WTC11 (cell line): ENCODE data around the gene IRX3.

Source experiments
- CREB1 ChIP-seq: sonication (generic); formaldehyde crosslinking; IDR thresholded peaks from 2 replicates; pipeline ENCODE4 v1.8.0; 2023; ENCODE audit warnings: mild to moderate bottlenecking, missing genetic modification reagents
- CREM ChIP-seq: sonication (generic); formaldehyde crosslinking; IDR thresholded peaks from 2 replicates; pipeline ENCODE4 v1.8.1; 2022; ENCODE audit warnings: mild to moderate bottlenecking, missing genetic modification reagents, moderate library complexity
- JUN ChIP-seq: sonication (generic); formaldehyde crosslinking; IDR thresholded peaks from 2 replicates; pipeline ENCODE4 v1.8.0; 2023; ENCODE audit warnings: mild to moderate bottlenecking, missing genetic modification reagents
- KAT7 ChIP-seq: sonication (generic); formaldehyde crosslinking; IDR thresholded peaks from 2 replicates; pipeline ENCODE4 v1.8.1; 2023; ENCODE audit warnings: missing genetic modification reagents, mild to moderate bottlenecking, borderline replicate concordance
- NFYB ChIP-seq: sonication (generic); formaldehyde crosslinking; conservative IDR thresholded peaks from 2 replicates; pipeline ENCODE4 v1.8.0; 2022; ENCODE audit warnings: low read depth, missing genetic modification reagents
- RELA ChIP-seq: sonication (generic); formaldehyde crosslinking; IDR thresholded peaks from 2 replicates; pipeline ENCODE4 v1.8.1; 2022; ENCODE audit warnings: missing genetic modification reagents, mild to moderate bottlenecking, borderline replicate concordance
- TF ChIP-seq, protein P1 (sequence below): sonication (generic); formaldehyde crosslinking; IDR thresholded peaks from 2 replicates; pipeline ENCODE4 v1.8.1; 2023; ENCODE audit warnings: mild to moderate bottlenecking, missing genetic modification reagents
- TF ChIP-seq, protein P2 (sequence below): sonication (generic); formaldehyde crosslinking; IDR thresholded peaks from 2 replicates; pipeline ENCODE4 v1.8.0; 2022; ENCODE audit warnings: mild to moderate bottlenecking, missing genetic modification reagents
- TF ChIP-seq, protein P3 (sequence below): fragments of 200-600 bp; IDR thresholded peaks from 2 replicates; pipeline ENCODE4 v1.8.0; 2022; ENCODE audit warnings: antibody characterized with exemption
- TF ChIP-seq, protein P4 (sequence below): sonication (generic); formaldehyde crosslinking; conservative IDR thresholded peaks from 2 replicates; pipeline ENCODE4 v1.8.1; 2022; ENCODE audit warnings: mild to moderate bottlenecking, missing genetic modification reagents
- TF ChIP-seq, protein P5 (sequence below): sonication (generic); formaldehyde crosslinking; IDR thresholded peaks from 2 replicates; pipeline ENCODE4 v1.8.1; 2023; ENCODE audit warnings: mild to moderate bottlenecking, missing genetic modification reagents, borderline replicate concordance

DNA sequence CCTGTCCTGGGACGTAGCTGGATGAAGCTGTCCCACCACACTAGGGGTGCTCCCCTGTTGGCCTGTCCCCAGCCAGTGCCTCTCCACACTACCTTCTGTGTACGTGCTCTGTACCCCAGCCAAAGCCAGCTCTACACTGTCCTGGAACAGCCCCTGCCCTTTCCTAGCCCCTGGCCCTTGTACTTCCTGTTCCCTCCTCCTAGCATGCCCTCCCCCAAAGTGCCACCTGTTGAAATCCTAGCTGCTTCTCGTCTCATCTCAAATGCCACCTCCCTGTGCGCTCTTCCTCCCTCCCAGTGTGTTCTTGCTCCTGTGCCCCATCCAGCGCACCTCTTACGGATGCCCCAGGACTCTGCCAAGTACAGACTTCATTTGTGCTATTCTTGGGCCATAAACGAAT, 33.5 kb downstream of the IRX3 start:
- TF ChIP-seq KAT7 (CRISPR knock-in tag) = no peak
- TF ChIP-seq, protein P1, sequence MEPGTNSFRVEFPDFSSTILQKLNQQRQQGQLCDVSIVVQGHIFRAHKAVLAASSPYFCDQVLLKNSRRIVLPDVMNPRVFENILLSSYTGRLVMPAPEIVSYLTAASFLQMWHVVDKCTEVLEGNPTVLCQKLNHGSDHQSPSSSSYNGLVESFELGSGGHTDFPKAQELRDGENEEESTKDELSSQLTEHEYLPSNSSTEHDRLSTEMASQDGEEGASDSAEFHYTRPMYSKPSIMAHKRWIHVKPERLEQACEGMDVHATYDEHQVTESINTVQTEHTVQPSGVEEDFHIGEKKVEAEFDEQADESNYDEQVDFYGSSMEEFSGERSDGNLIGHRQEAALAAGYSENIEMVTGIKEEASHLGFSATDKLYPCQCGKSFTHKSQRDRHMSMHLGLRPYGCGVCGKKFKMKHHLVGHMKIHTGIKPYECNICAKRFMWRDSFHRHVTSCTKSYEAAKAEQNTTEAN (CRISPR knock-in tag) = no peak
- TF ChIP-seq, protein P2, sequence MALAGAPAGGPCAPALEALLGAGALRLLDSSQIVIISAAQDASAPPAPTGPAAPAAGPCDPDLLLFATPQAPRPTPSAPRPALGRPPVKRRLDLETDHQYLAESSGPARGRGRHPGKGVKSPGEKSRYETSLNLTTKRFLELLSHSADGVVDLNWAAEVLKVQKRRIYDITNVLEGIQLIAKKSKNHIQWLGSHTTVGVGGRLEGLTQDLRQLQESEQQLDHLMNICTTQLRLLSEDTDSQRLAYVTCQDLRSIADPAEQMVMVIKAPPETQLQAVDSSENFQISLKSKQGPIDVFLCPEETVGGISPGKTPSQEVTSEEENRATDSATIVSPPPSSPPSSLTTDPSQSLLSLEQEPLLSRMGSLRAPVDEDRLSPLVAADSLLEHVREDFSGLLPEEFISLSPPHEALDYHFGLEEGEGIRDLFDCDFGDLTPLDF (CRISPR knock-in tag) = no peak
- TF ChIP-seq, protein P3, sequence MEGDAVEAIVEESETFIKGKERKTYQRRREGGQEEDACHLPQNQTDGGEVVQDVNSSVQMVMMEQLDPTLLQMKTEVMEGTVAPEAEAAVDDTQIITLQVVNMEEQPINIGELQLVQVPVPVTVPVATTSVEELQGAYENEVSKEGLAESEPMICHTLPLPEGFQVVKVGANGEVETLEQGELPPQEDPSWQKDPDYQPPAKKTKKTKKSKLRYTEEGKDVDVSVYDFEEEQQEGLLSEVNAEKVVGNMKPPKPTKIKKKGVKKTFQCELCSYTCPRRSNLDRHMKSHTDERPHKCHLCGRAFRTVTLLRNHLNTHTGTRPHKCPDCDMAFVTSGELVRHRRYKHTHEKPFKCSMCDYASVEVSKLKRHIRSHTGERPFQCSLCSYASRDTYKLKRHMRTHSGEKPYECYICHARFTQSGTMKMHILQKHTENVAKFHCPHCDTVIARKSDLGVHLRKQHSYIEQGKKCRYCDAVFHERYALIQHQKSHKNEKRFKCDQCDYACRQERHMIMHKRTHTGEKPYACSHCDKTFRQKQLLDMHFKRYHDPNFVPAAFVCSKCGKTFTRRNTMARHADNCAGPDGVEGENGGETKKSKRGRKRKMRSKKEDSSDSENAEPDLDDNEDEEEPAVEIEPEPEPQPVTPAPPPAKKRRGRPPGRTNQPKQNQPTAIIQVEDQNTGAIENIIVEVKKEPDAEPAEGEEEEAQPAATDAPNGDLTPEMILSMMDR = no peak
- TF ChIP-seq, protein P4, sequence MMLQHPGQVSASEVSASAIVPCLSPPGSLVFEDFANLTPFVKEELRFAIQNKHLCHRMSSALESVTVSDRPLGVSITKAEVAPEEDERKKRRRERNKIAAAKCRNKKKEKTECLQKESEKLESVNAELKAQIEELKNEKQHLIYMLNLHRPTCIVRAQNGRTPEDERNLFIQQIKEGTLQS (CRISPR knock-in tag) = no peak
- no peak for TF ChIP-seq NFYB (CRISPR knock-in tag)
- TF ChIP-seq RELA (CRISPR knock-in tag) = no peak
- TF ChIP-seq, protein P5, sequence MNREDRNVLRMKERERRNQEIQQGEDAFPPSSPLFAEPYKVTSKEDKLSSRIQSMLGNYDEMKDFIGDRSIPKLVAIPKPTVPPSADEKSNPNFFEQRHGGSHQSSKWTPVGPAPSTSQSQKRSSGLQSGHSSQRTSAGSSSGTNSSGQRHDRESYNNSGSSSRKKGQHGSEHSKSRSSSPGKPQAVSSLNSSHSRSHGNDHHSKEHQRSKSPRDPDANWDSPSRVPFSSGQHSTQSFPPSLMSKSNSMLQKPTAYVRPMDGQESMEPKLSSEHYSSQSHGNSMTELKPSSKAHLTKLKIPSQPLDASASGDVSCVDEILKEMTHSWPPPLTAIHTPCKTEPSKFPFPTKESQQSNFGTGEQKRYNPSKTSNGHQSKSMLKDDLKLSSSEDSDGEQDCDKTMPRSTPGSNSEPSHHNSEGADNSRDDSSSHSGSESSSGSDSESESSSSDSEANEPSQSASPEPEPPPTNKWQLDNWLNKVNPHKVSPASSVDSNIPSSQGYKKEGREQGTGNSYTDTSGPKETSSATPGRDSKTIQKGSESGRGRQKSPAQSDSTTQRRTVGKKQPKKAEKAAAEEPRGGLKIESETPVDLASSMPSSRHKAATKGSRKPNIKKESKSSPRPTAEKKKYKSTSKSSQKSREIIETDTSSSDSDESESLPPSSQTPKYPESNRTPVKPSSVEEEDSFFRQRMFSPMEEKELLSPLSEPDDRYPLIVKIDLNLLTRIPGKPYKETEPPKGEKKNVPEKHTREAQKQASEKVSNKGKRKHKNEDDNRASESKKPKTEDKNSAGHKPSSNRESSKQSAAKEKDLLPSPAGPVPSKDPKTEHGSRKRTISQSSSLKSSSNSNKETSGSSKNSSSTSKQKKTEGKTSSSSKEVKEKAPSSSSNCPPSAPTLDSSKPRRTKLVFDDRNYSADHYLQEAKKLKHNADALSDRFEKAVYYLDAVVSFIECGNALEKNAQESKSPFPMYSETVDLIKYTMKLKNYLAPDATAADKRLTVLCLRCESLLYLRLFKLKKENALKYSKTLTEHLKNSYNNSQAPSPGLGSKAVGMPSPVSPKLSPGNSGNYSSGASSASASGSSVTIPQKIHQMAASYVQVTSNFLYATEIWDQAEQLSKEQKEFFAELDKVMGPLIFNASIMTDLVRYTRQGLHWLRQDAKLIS (CRISPR knock-in tag) = no peak
- no peak for TF ChIP-seq CREB1
- TF ChIP-seq JUN = no peak
- no peak for TF ChIP-seq CREM (CRISPR knock-in tag)
